Prostate gland (tissue), 2 donors: ENCODE measurements around the gene GPRIN2.
"Not testable (repeated sequence)": the region's sequence is repeated elsewhere in the genome, so short reads cannot be mapped to it uniquely, and the experiment has no call there.

Source experiments
- POLR2A ChIP-seq: fragments of 450-650 bp; IDR thresholded peaks from one replicate; pipeline ENCODE4 v1.6.1; 2016; ENCODE audit warnings: antibody characterized with exemption, mild to moderate bottlenecking
- POLR2AphosphoS5 ChIP-seq: sonication (generic); formaldehyde crosslinking; IDR thresholded peaks from one replicate; pipeline ENCODE4 v1.6.1; 2017; ENCODE audit warnings: antibody characterized with exemption
- TF ChIP-seq, protein P1 (sequence below), 4 experiments: fragments of 200-600 bp in 2 of 4; fragments of 450-650 bp in 2 of 4; sonication (generic) in 2 of 4; IDR thresholded peaks; 1 replicate in 3 of 4; 2 replicates in 1 of 4; pipeline ENCODE4 v1.5.1; 2016 to 2019; ENCODE audit warnings: antibody characterized with exemption in 4 of 4, mild to moderate bottlenecking in 2 of 4, moderate library complexity in 2 of 4

- TF ChIP-seq, protein P1, sequence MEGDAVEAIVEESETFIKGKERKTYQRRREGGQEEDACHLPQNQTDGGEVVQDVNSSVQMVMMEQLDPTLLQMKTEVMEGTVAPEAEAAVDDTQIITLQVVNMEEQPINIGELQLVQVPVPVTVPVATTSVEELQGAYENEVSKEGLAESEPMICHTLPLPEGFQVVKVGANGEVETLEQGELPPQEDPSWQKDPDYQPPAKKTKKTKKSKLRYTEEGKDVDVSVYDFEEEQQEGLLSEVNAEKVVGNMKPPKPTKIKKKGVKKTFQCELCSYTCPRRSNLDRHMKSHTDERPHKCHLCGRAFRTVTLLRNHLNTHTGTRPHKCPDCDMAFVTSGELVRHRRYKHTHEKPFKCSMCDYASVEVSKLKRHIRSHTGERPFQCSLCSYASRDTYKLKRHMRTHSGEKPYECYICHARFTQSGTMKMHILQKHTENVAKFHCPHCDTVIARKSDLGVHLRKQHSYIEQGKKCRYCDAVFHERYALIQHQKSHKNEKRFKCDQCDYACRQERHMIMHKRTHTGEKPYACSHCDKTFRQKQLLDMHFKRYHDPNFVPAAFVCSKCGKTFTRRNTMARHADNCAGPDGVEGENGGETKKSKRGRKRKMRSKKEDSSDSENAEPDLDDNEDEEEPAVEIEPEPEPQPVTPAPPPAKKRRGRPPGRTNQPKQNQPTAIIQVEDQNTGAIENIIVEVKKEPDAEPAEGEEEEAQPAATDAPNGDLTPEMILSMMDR (IDR thresholded peaks at IDR 0.05) = not testable (repeated sequence)
- TF ChIP-seq POLR2A, POLR2AphosphoS5: not testable (repeated sequence)
Measured at GRCh38 chr10:46582568-46582967, 26.1 kb upstream of the GPRIN2 start.
